GM18517 (cell line): ENCODE results near the gene TMEM87A.
A peak's percentile ranks its signal among the peaks of the same experiment; 100 is the strongest.
"Not testable (repeated sequence)": the region's sequence is repeated elsewhere in the genome, so short reads cannot be mapped to it uniquely, and the experiment has no call there.

Experiments used
- ATAC-seq: cut with Tn5 transposase; IDR thresholded peaks from one replicate; pipeline ENCODE4 v1.9.1; 2021; ENCODE audit warnings: mild to moderate bottlenecking, moderate library complexity; ENCODE audit not compliant: unreplicated experiment

The TMEM87A gene

GRCh38 chr15:42272939-42273899 lies at the start of gene TMEM87A, which contains the start of gene GANC:
Gene TMEM87A, minus strand, starts transcription at chr15:42273433. Its CDS starts 35 bp downstream, at chr15:42273398.
Gene GANC, plus strand, starts transcription at chr15:42273201. Its CDS starts 1,281 bp downstream, at chr15:42274482.
- peak; percentile 84 for ATAC-seq

GRCh38 chr15:42319206-42319605 lies 46.0 kb upstream of the TMEM87A start:
- ATAC-seq: no peak

- ATAC-seq: not testable (repeated sequence)
Observed at GRCh38 chr15:42316282-42316805, 43.1 kb upstream of the TMEM87A start.

- ATAC-seq: no peak
Observed at GRCh38 chr15:42315521-42315920, 42.3 kb upstream of the TMEM87A start.

GRCh38 chr15:42314818-42315217 lies 41.6 kb upstream of the TMEM87A start:
- no peak for ATAC-seq

- ATAC-seq: no peak
Observed at GRCh38 chr15:42313463-42313862, 40.2 kb upstream of the TMEM87A start.

- ATAC-seq: no peak
Observed at GRCh38 chr15:42306681-42307080, 33.4 kb upstream of the TMEM87A start.

- ATAC-seq: not testable (repeated sequence)
Observed at GRCh38 chr15:42301004-42301403, 27.8 kb upstream of the TMEM87A start.

GRCh38 chr15:42289166-42289565 lies 15.9 kb upstream of the TMEM87A start:
- ATAC-seq: no peak

- no peak for ATAC-seq
Observed at GRCh38 chr15:42287931-42288330, 14.7 kb upstream of the TMEM87A start.

GRCh38 chr15:42286445-42287029 lies 13.3 kb upstream of the TMEM87A start:
- ATAC-seq: no peak

- no peak for ATAC-seq
Observed at GRCh38 chr15:42285034-42285433, 11.8 kb upstream of the TMEM87A start.

GRCh38 chr15:42284551-42284950 lies 11.3 kb upstream of the TMEM87A start:
- no peak for ATAC-seq

GRCh38 chr15:42283671-42284070 lies 10.4 kb upstream of the TMEM87A start:
- no peak for ATAC-seq

- no peak for ATAC-seq
Observed at GRCh38 chr15:42282926-42283325, 9.7 kb upstream of the TMEM87A start.

GRCh38 chr15:42282344-42282743 lies 9.1 kb upstream of the TMEM87A start:
- no peak for ATAC-seq

GRCh38 chr15:42279234-42279723 lies 6.0 kb upstream of the TMEM87A start:
- ATAC-seq: no peak

GRCh38 chr15:42276762-42277161 lies 3.5 kb upstream of the TMEM87A start:
- ATAC-seq: no peak

- ATAC-seq: no peak
Observed at GRCh38 chr15:42275780-42276391, 2.7 kb upstream of the TMEM87A start.

- ATAC-seq: no peak
Observed at GRCh38 chr15:42274702-42274989, 1.4 kb upstream of the TMEM87A start.
